ENCODE measurements around the gene U2SURP. TPM values are rescaled to one million over a fixed set of nuclear protein-coding genes. Genes with fewer than 3 reads are reported as not detected.

The U2SURP gene
- total and polyA plus RNA-seq, 4 donors, result 8.3 to 41.2 (median 30.3) TPM

GRCh38 chr3:143040261-143040879, 39.0 kb downstream of the U2SURP start:
- Histone ChIP-seq H3K4me3 (ENCODE audit: low read depth in 1 of 3, low read length in 3 of 3) (no peak overlapping the region), H3K27ac (ENCODE audit: low read depth in 1 of 2, low read length in 2 of 2) (no peak overlapping the region), H3K4me1 (ENCODE audit: control insufficient read depth in 4 of 4, insufficient read depth in 4 of 4, low read length in 3 of 4) (peaks cover 0 to 2% (median 2%) of the 10 kb centered on the region in 4 donors), H3K36me3 (ENCODE audit: control insufficient read depth in 4 of 4, insufficient read depth in 3 of 4, low read depth in 1 of 4, low read length in 3 of 4) (peaks cover 2 to 49% (median 37%) of the 10 kb centered on the region in 4 donors), H3K9ac (ENCODE audit: low read depth in 1 of 2, low read length in 2 of 2) (no peak overlapping the region), H3K27me3 (ENCODE audit: control insufficient read depth in 4 of 4, insufficient read depth in 4 of 4, low read length in 3 of 4) (no peaks in the 10 kb centered on the region), H3K9me3 (ENCODE audit: control insufficient read depth in 4 of 4, low read length in 3 of 4) (no peaks in the 10 kb centered on the region)
- 75% methylated on average over 3 of the region's 3 CpGs for WGBS
- TF ChIP-seq RAD21 (IDR thresholded peaks at IDR 0.05), result peak; percentile 41 to 65
- TF ChIP-seq NR2F2 (IDR thresholded peaks at IDR 0.05), result no peak
- no peak for TF ChIP-seq SP1 (IDR thresholded peaks at IDR 0.05)
- TF ChIP-seq CTCF (IDR thresholded peaks at IDR 0.05; ENCODE audit: low read depth, low read length, missing input control), result peak; percentile 21
- no peak for TF ChIP-seq FOXA2 (IDR thresholded peaks at IDR 0.05)
- no peak for TF ChIP-seq TAF1 (conservative IDR thresholded peaks at IDR 0.05)
- TF ChIP-seq MAX (IDR thresholded peaks at IDR 0.05), result no peak
- DNase-seq (ENCODE audit: low spot score), result no peak

- H3K36me3 ChIP-seq (ENCODE audit: control insufficient read depth in 4 of 4, insufficient read depth in 3 of 4, low read depth in 1 of 4, low read length in 3 of 4), result peaks cover 2 to 42% (median 30%) of the 10 kb centered on the region in 4 donors
- DNase-seq (ENCODE audit: low spot score), result no peak
- TF ChIP-seq FOXA2 (IDR thresholded peaks at IDR 0.05) (no peak), JUND (IDR thresholded peaks at IDR 0.05) (no peak), ATF3 (IDR thresholded peaks at IDR 0.05) (no peak), CTCF (IDR thresholded peaks at IDR 0.05; ENCODE audit: low read depth, low read length, missing input control) (no peak), SP1 (IDR thresholded peaks at IDR 0.05) (no peak), TAF1 (conservative IDR thresholded peaks at IDR 0.05) (no peak), HNF4A (conservative IDR thresholded peaks at IDR 0.05) (no peak), FOXA1 (IDR thresholded peaks at IDR 0.05) (no peak), MAX (IDR thresholded peaks at IDR 0.05) (no peak), RAD21 (IDR thresholded peaks at IDR 0.05) (no peak), GABPA (IDR thresholded peaks at IDR 0.05 in 1 of 2, conservative IDR thresholded peaks at IDR 0.05 in 1 of 2) (no peak), RXRA (IDR thresholded peaks at IDR 0.05) (no peak)
- no peaks in the 10 kb centered on the region for H3K9me3 ChIP-seq (ENCODE audit: control insufficient read depth in 4 of 4, low read length in 3 of 4)
- 98% methylated on average over 1 of the region's 1 CpG for whole genome bisulfite sequencing
- H3K27me3 ChIP-seq (ENCODE audit: control insufficient read depth in 4 of 4, insufficient read depth in 4 of 4, low read length in 3 of 4), result no peaks in the 10 kb centered on the region
- H3K27ac ChIP-seq (ENCODE audit: low read depth in 1 of 2, low read length in 2 of 2), result no peak overlapping the region
- peaks cover 0 to 5% (median 3%) of the 10 kb centered on the region in 4 donors for H3K4me1 ChIP-seq (ENCODE audit: control insufficient read depth in 4 of 4, insufficient read depth in 4 of 4, low read length in 3 of 4)
- no peak overlapping the region for H3K9ac ChIP-seq (ENCODE audit: low read depth in 1 of 2, low read length in 2 of 2)
- no peak overlapping the region for H3K4me3 ChIP-seq (ENCODE audit: low read depth in 1 of 3, low read length in 3 of 3)
Measured at GRCh38 chr3:143041903-143042302, 40.5 kb downstream of the U2SURP start.

All from liver (tissue), 9 donors.